WERI-Rb-1 (cell line): ENCODE results near the gene KRTAP20-2.

ENCODE experiments used
- DNase-seq: peaks from one replicate; pipeline ENCODE4 v3.0.0-alpha.2; 2020
- H3K27ac ChIP-seq: fragments of 250-450 bp; sonication (Bioruptor Pico); 2 replicates; pipeline ENCODE4 v1.5.1; 2020; ENCODE audit warnings: mild to moderate bottlenecking, moderate library complexity
- H3K27me3 ChIP-seq: fragments of 250-450 bp; sonication (Bioruptor Pico); 2 replicates; pipeline ENCODE4 v1.5.1; 2021; ENCODE audit warnings: mild to moderate bottlenecking, low read depth, moderate library complexity; ENCODE audit not compliant: insufficient read depth, severe bottlenecking
- H3K36me3 ChIP-seq: fragments of 250-450 bp; sonication (Bioruptor Pico); 2 replicates; pipeline ENCODE4 v1.5.1; 2020; ENCODE audit warnings: mild to moderate bottlenecking, moderate library complexity
- H3K4me3 ChIP-seq: 2 replicates; pipeline ENCODE4 v1.5.1; 2011; ENCODE audit warnings: low read depth, mild to moderate bottlenecking, control low read depth, low read length
- H3K9me3 ChIP-seq: fragments of 250-450 bp; sonication (Bioruptor Pico); 2 replicates; pipeline ENCODE4 v1.5.1; 2021; ENCODE audit warnings: mild to moderate bottlenecking, moderate library complexity; ENCODE audit not compliant: severe bottlenecking
- CTCF ChIP-seq: IDR thresholded peaks from 2 replicates; pipeline ENCODE4 v1.5.1; 2011; ENCODE audit warnings: low read depth, mild to moderate bottlenecking, control low read depth, inconsistent platforms, low read length

KRTAP20-2 gene

GRCh38 chr21:30623362-30623761, 11.6 kb upstream of the KRTAP20-2 start:
- H3K4me3 ChIP-seq = no peak overlapping the region
- no peak overlapping the region for H3K27ac ChIP-seq
- TF ChIP-seq CTCF = no peak
- no peaks in the 10 kb centered on the region for H3K36me3 ChIP-seq
- no peaks in the 10 kb centered on the region for H3K9me3 ChIP-seq
- H3K27me3 ChIP-seq = peaks cover 87% of the 10 kb centered on the region
- no peak for DNase-seq

GRCh38 chr21:30625449-30626165, 9.4 kb upstream of the KRTAP20-2 start:
- no peak for TF ChIP-seq CTCF
- H3K9me3 ChIP-seq = no peaks in the 10 kb centered on the region
- H3K36me3 ChIP-seq = no peaks in the 10 kb centered on the region
- no peak overlapping the region for H3K4me3 ChIP-seq
- peaks cover 87% of the 10 kb centered on the region for H3K27me3 ChIP-seq
- no peak for DNase-seq
- H3K27ac ChIP-seq = no peak overlapping the region

GRCh38 chr21:30628109-30628508, 6.9 kb upstream of the KRTAP20-2 start:
- Histone ChIP-seq H3K27me3 (peaks cover 83% of the 10 kb centered on the region), H3K27ac (no peak overlapping the region), H3K36me3 (no peaks in the 10 kb centered on the region), H3K4me3 (no peak overlapping the region), H3K9me3 (no peaks in the 10 kb centered on the region)
- no peak for DNase-seq
- TF ChIP-seq CTCF = no peak

- TF ChIP-seq CTCF = no peak
- Histone ChIP-seq H3K4me3 (no peak overlapping the region), H3K9me3 (no peaks in the 10 kb centered on the region), H3K36me3 (no peaks in the 10 kb centered on the region), H3K27ac (no peak overlapping the region), H3K27me3 (peaks cover 90% of the 10 kb centered on the region)
- DNase-seq = no peak
Observed at GRCh38 chr21:30629200-30629599, 5.8 kb upstream of the KRTAP20-2 start.

- Histone ChIP-seq H3K4me3 (no peak overlapping the region), H3K36me3 (no peaks in the 10 kb centered on the region), H3K27ac (no peak overlapping the region)
Observed at GRCh38 chr21:30638686-30639085, 3.7 kb downstream of the KRTAP20-2 start.

More at GRCh38 chr21:30638686-30639085, 3.7 kb downstream of the KRTAP20-2 start:
- DNase-seq = no peak
- no peak for TF ChIP-seq CTCF
- Histone ChIP-seq H3K27me3 (peaks cover 63% of the 10 kb centered on the region), H3K9me3 (peaks cover 3% of the 10 kb centered on the region)
